ENCODE results near the gene NRL.

- no peak for TF ChIP-seq CTCF (IDR thresholded peaks at IDR 0.05)
- no peak for TF ChIP-seq ZFX (IDR thresholded peaks at IDR 0.05; ENCODE audit: borderline replicate concordance)
These were observed 16.8 kb upstream of the NRL start for GRCh38 chr14:24131549-24131966.

Measured in 22Rv1 (cell line).